ENCODE measurements around the gene LAGE3.
A peak's percentile ranks its signal among the peaks of the same experiment; 100 is the strongest.

Gene LAGE3

GRCh38 chrX:154431341-154431740 lies 47.7 kb downstream of the LAGE3 start:
- DNase-seq = no peak

GRCh38 chrX:154430916-154431315 lies 48.2 kb downstream of the LAGE3 start:
- no peak for DNase-seq

- DNase-seq = no peak
Observed at GRCh38 chrX:154430479-154430878, 48.6 kb downstream of the LAGE3 start.

GRCh38 chrX:154429711-154430110 lies 49.4 kb downstream of the LAGE3 start:
- DNase-seq = no peak

- peak; percentile 86 for DNase-seq
Observed at GRCh38 chrX:154428176-154429171, 50.6 kb downstream of the LAGE3 start, which contains the start of gene ATP6AP1. Gene ATP6AP1 (plus strand): TSS chrX:154428677. CDS start chrX:154428693, 16 bp downstream.
